HG03520 (cell line): Measurements from ENCODE around the gene OLFML2A.

Source experiments
- ATAC-seq: cut with Tn5 transposase; IDR thresholded peaks from one replicate; pipeline ENCODE4 v1.9.1; 2021; ENCODE audit warnings: mild to moderate bottlenecking, moderate library complexity; ENCODE audit not compliant: unreplicated experiment

OLFML2A gene

GRCh38 chr9:124852121-124852828 is 75.3 kb downstream of the OLFML2A start:
- ATAC-seq, result no peak

DNA sequence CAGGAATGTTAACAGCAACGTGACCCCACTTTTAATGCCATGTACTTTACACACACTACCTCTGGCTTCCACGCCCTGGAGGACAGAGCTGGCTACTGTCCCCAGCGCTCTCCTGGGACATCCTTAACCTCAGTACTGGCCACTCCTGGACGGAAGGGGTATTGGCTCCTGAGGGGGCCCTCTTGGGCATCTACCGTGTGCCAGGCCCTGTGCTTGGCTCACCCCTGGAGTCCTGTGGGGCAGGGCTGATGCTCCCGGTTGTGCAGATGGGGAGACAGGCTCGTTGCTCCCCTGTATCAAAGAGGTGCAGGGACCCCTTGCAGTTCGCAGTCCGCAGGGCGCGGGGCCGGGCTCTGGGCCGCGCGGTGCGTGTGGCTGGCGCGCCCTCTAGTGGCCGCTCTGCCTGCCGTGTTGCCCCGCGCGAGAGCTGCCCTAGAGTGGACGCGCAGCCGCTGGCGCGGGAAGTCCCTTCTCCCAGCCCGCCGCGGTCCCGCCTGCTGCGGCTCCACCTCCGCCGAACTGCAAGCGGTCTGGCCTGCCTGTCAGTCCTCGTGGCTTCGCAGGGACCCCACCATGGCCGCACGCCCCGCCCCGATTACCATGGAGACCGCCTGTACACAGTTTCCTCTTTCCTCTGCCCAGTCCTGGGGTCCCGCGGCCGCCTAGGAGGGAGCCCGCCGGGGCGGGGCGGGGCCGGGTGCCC is 76.0 kb downstream of the OLFML2A start, which contains the start of gene WDR38:
TSS of gene WDR38 (plus strand) at position 632 of the 703 bp plus-strand sequence. CDS start 72 bp downstream, outside the sequence.
- ATAC-seq, result peak; percentile 56

GRCh38 chr9:124853605-124854143 is 76.7 kb downstream of the OLFML2A start:
- ATAC-seq, result no peak

- ATAC-seq, result no peak
Measured at GRCh38 chr9:124854161-124854560, 77.2 kb downstream of the OLFML2A start.

DNA sequence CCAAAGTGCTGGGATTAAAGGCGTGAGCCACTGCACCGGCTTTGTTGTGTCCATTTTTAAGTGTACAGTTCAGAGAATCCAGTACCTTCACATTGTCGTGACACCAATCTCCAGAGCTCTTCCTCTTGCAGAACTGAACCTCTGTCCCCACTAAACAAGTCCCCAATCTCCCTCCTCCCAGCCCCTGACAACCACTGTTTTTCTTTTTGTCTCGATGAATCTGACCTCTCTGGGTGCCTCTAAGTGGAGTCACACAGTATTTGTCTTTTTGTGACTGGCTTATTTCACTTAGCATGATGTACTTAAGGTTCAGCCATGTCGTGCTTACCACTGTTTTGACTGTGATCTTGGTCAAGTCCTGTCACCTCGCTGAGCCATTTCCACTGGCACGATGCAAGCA is 77.9 kb downstream of the OLFML2A start:
- ATAC-seq, result no peak

DNA sequence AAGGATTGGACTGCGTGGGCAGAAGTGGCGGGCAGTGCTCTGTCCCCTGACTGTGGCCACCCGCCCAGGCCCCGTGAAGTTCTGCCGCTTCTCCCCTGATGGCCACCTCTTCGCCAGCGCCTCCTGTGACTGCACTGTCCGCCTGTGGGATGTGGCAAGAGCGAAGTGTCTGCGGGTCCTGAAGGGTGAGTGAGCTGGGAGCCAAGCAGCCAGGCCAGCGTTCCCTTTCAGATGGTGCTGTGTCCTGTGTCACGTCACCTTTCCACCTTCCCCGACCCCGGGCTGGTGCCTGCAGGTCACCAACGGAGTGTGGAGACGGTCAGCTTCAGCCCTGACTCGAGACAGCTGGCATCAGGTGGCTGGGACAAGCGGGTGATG is 78.6 kb downstream of the OLFML2A start:
- no peak for ATAC-seq

DNA sequence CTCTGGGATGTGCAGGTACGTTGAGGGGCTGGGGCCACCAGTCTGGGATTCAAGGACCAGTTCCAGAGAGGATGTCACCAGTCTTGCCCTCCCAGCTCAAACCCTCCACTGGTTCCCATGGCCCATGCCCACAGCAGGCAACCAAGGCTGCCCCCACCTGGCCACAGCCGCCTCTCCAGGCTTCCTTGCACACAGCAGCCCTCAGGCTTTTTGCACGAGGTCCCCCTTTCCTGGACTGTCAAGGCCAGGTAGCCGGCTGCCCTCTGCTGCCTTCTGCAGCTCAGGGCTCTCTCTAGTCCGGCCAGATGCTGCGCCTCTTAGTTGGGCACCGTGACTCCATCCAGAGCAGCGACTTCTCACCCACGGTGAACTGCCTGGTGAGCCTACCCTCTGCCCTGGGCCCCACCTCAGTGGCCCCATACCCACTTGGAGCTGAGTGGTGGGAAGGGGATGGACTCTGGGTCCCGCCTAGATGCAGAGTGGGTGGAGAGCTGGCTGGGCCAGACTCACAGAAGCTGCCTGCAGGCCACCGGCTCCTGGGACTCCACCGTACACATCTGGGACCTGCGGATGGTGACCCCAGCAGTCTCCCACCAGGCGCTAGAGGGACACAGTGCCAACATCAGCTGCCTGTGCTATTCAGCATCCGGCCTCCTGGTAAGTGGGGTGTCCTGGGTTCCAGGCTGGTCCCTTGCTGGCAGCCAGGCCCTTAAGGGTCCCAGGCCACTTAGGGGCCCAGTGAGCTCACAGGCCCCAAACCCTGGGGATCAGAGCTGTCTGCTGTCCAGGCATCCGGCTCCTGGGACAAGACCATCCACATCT is 79.2 kb downstream of the OLFML2A start:
- no peak for ATAC-seq

DNA sequence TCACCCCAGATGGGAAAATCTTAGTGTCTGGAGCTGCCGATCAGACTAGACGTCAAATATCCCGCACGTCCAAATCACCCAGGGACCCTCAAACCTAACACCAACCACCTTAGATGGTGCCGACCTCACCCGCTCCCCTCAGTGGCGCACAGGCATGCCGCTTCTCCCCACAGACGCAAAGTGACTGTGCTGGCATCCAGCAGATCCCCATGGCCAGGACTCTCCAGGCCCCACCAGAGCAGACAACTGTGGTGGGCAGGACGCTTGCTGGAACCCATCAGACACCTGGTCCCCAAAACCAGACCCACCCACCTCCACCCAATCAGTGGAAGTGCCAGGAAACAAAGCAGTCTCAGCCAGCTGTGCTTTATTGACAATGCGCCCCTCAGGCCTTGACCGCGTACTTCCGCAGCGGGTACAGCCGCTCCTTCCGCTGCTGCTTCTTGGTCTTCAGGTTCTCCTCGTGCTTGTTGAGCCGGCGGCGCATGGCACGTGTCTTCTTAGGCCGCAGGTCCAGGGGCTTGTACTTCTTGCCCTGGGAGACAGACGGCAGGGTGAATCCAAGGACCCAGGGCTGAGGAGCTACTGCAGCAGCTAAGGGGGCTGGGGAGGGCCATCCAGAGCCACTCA is 80.7 kb downstream of the OLFML2A start:
- ATAC-seq, result no peak

DNA sequence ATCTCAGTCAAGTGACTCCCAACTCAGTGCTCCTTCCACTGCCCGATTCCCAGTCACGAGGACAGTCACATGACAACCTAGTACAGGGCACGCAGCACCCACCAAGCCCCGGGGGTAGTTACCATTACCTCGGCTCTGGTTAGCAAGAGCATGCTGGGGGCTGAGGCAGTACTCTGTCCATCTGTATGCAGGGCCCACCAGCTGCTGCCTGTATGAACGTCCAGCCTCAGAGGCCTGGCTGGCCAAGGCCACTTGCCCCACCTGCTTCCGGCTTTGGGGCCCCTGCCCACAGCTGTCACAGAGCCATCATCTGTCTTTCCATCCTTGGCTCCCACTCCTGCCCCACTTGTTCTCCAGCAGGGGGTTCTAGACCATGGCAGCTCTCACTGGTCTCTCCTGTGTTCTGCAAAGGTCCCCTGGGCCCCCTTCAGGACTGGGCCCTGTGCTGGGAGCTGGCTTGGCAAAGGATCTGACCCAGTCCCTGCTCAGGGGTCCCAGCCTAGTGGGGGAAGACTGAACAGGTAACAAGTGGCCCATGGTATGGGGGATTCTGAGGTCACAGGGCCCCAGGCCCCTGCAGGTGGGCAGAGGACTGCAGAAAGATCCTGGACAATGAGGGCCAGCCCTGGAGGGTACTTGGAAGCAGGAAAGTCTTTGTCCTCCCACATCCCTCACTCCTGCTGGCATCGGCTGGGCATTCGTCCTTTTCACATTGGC is 81.6 kb downstream of the OLFML2A start:
- no peak for ATAC-seq

DNA sequence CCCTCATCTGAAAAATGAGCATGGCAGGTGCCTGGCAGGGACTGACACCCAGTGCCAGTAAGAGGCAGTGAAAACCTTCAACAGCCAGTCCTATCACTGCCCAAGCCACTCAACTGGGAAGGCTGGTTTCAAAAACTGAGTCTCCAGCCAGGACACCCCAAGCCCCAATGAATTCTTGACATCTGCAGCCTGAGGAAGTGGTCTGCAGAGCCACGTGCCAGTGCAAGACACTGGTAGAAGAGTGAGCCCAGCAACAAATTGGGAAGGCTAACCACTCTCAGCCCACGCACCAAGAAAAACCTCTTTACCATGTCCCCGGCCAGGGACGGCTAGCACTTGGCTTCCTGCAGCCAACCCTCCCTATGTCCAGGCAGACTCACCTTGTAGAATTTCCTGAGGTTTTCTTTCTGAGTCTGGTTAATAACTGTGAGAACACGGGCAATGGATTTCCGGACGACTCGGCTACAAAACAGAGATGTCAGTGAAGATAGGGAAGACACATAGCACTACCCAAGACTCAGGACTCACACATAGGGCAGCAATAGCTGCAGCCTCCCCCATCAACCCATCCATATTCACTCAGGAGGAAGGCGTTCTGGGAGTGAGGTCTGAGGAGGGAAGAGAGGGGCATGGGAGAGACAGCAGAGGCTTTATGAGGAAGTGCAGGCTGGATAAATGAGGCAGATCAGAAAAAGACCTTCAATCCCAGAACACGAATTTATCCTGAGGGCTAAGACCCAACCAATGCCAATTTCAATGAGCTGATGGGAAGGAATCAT is 83.1 kb downstream of the OLFML2A start:
- ATAC-seq, result no peak

GRCh38 chr9:124860582-124861341 is 83.8 kb downstream of the OLFML2A start:
- no peak for ATAC-seq

GRCh38 chr9:124861342-124862229 is 84.7 kb downstream of the OLFML2A start, which contains the start of the genes ARPC5L and RPL35:
ARPC5L (plus strand) TSS chr9:124862130; CDS start chr9:124869291, 7,161 bp downstream.
RPL35 (minus strand) TSS chr9:124861957; CDS start chr9:124861912, 45 bp downstream.
- ATAC-seq, result peak; percentile 86

GRCh38 chr9:124863371-124863871 is 86.5 kb downstream of the OLFML2A start:
- no peak for ATAC-seq
